GM04504 (cell line): ENCODE results near the gene ZYG11A.

Source experiments
- DNase-seq: peaks from one replicate; pipeline ENCODE4 v3.0.0-alpha.2; 2012; ENCODE audit warnings: low read depth

ZYG11A gene

GRCh38 chr1:52877554-52877953 is 35.0 kb downstream of the ZYG11A start:
- DNase-seq = no peak

GRCh38 chr1:52880206-52880605 is 37.6 kb downstream of the ZYG11A start:
- DNase-seq = no peak

- no peak for DNase-seq
Observed at GRCh38 chr1:52887483-52887882, 44.9 kb downstream of the ZYG11A start.

GRCh38 chr1:52892424-52893215 is 50.1 kb downstream of the ZYG11A start:
- no peak for DNase-seq

GRCh38 chr1:52899445-52899894 is 56.9 kb downstream of the ZYG11A start:
- no peak for DNase-seq

GRCh38 chr1:52900402-52900801 is 57.8 kb downstream of the ZYG11A start:
- DNase-seq = no peak

GRCh38 chr1:52901384-52901783 is 58.8 kb downstream of the ZYG11A start:
- no peak for DNase-seq

GRCh38 chr1:52904208-52904926 is 61.8 kb downstream of the ZYG11A start:
- no peak for DNase-seq

- no peak for DNase-seq
Observed at GRCh38 chr1:52904927-52905698, 62.6 kb downstream of the ZYG11A start.

GRCh38 chr1:52906135-52906603 is 63.6 kb downstream of the ZYG11A start:
- DNase-seq = no peak

GRCh38 chr1:52907068-52907811 is 64.7 kb downstream of the ZYG11A start:
- no peak for DNase-seq

GRCh38 chr1:52907812-52908153 is 65.2 kb downstream of the ZYG11A start:
- DNase-seq = no peak

- no peak for DNase-seq
Observed at GRCh38 chr1:52911541-52911940, 69.0 kb downstream of the ZYG11A start.

- DNase-seq = no peak
Observed at GRCh38 chr1:52913014-52913413, 70.5 kb downstream of the ZYG11A start.

- DNase-seq = no peak
Observed at GRCh38 chr1:52913537-52913936, 71.0 kb downstream of the ZYG11A start.

GRCh38 chr1:52914463-52914862 is 71.9 kb downstream of the ZYG11A start:
- DNase-seq = no peak

- DNase-seq = no peak
Observed at GRCh38 chr1:52915211-52915854, 72.8 kb downstream of the ZYG11A start.

- DNase-seq = no peak
Observed at GRCh38 chr1:52915855-52916220, 73.3 kb downstream of the ZYG11A start.

GRCh38 chr1:52916241-52916975 is 73.8 kb downstream of the ZYG11A start:
- no peak for DNase-seq

GRCh38 chr1:52917156-52917555 is 74.6 kb downstream of the ZYG11A start:
- DNase-seq = no peak

- DNase-seq = no peak
Observed at GRCh38 chr1:52917581-52917980, 75.0 kb downstream of the ZYG11A start.
